Measurements from ENCODE around the gene FSD1.
"Not testable (repeated sequence)": the region's sequence is repeated elsewhere in the genome, so short reads cannot be mapped to it uniquely, and the experiment has no call there.

The FSD1 gene

DNA sequence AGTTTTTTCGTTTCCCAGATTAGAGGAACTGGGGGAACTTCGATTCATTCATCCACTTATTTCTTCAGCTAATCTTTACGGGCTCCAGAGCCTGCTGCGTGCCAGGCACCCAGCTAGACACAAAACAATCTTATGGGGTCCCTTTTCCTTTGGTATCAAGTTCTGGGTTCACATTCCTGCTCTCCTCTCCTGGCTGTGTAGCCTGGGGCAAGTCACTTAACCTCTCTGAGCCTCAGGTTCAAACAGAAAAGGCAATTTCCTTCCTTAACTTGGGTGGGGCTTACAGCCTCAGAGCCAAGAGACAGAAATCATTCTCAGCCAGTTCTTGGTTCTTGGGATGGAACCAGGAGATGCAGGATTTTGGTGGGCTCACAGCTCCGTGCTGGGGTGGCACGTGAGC, 19.4 kb upstream of the FSD1 start:
- DNase-seq (ENCODE audit: low read depth): no peak
- no peak overlapping the region for H3K4me3 ChIP-seq (replicated peaks; ENCODE audit: low read depth, low read length)
- TF ChIP-seq, protein P1, sequence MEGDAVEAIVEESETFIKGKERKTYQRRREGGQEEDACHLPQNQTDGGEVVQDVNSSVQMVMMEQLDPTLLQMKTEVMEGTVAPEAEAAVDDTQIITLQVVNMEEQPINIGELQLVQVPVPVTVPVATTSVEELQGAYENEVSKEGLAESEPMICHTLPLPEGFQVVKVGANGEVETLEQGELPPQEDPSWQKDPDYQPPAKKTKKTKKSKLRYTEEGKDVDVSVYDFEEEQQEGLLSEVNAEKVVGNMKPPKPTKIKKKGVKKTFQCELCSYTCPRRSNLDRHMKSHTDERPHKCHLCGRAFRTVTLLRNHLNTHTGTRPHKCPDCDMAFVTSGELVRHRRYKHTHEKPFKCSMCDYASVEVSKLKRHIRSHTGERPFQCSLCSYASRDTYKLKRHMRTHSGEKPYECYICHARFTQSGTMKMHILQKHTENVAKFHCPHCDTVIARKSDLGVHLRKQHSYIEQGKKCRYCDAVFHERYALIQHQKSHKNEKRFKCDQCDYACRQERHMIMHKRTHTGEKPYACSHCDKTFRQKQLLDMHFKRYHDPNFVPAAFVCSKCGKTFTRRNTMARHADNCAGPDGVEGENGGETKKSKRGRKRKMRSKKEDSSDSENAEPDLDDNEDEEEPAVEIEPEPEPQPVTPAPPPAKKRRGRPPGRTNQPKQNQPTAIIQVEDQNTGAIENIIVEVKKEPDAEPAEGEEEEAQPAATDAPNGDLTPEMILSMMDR (IDR thresholded peaks at IDR 0.05; ENCODE audit: low read length, missing control alignments): no peak

DNA sequence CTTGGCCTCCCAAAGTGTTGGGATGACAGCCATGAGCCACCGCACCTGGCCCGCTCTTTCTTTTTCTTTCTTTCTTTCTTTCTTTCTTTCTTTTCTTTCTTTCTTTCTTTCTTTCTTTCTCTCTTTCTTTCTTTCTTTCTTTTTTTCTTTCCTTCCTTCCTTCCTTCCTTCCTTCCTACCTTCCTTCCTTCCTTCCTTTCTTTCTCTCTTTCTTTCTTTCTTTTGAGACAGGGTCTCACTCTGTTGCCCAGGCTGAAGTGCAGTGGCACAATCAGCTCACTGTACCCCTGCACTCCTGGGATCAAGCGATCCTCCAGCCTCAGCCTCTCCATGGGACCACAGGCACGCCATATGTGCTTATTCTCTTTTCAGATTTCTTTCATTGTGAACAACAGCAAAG, 18.3 kb upstream of the FSD1 start:
- DNase-seq (ENCODE audit: low read depth): not testable (repeated sequence)

DNA sequence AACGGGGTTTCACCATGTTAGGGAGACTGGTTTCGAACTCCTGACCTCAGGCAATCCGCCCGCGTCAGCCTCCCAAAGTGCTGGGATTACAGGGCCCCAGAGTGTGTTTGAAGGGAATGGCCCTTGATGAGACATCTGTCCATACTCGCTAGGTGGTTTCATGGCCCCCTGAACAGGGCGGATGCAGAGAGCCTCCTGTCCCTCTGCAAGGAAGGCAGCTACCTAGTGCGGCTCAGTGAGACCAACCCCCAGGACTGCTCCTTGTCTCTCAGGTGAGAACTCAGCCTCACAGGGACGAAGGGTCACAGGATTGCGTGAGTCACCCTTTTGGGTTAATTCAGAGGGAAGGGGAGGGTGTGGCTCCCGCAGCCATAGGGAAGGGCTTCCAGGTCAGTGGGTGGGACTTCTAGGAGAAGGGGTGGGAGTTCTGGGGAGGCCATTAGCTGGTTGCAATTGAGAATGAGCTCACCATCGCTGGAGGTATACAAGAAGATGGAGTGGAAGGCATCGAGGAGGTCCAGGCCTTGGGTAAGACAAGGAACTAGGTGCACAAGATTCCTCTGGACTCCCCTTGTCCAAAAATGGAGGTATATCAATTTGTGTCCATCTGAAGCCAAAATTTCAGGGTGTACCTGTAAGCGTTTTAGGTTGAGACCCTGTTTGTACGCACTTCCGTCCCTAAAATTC, 16.2 kb upstream of the FSD1 start:
- no peak overlapping the region for H3K4me3 ChIP-seq (replicated peaks; ENCODE audit: low read depth, low read length)
- TF ChIP-seq, protein P1 (IDR thresholded peaks at IDR 0.05; ENCODE audit: low read length, missing control alignments): no peak
- DNase-seq (ENCODE audit: low read depth): no peak

More for the DNA sequence above, 18.3 kb upstream of the FSD1 start:
- not testable (repeated sequence) for H3K4me3 ChIP-seq (replicated peaks; ENCODE audit: low read depth, low read length)

DNA sequence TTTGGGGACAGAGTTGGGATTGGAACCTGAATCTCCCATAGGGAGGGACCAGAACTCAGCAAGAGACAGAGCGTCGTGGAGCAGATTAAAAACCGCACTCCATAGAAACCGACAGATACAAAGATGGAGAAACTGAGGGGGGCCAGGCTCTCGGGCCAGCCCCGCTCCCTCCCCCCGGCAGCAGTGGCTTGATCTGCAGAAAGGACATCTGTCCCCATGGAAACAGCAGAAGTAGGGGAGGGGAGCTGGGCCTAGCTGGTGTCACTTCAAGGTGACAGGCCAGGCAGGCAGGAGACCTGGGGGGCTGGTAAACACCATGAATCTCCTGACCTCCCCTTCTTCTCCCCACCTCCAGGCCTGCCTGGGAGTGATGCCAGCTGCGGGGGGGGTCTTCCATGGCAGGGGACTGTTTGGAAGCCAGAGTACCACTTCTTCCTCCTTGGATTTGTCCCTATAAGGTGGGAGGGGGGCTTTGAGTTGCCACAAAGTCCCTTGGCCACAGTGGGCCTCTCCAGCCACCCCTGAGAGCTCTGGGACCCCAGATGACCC, 13.1 kb upstream of the FSD1 start:
- DNase-seq (ENCODE audit: low read depth): no peak
- no peak overlapping the region for H3K4me3 ChIP-seq (replicated peaks; ENCODE audit: low read depth, low read length)
- TF ChIP-seq, protein P1 (IDR thresholded peaks at IDR 0.05; ENCODE audit: low read length, missing control alignments): no peak

DNA sequence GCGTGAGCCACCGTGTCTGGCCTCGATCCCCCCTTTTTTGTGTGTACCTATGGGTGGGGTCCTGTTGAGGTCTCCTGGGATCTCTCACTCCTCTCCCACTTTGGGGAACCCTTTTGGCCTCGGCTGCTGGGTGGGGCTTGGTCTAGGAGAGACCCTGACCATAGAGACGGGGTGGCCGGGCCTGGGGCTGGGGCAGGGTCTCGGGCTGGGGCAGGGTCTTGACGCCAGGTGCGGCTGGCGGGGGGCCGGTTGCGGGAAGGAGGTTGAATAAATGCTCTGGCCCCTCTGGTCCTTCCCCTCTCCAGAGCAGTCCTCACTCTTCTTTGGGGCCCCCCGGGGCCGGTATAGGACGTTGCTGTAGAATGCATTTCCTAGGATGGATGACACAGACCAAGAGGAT, 11.9 kb upstream of the FSD1 start:
- H3K4me3 ChIP-seq (replicated peaks; ENCODE audit: low read depth, low read length): no peak overlapping the region
- TF ChIP-seq, protein P1 (IDR thresholded peaks at IDR 0.05; ENCODE audit: low read length, missing control alignments): no peak
- no peak for DNase-seq (ENCODE audit: low read depth)

DNA sequence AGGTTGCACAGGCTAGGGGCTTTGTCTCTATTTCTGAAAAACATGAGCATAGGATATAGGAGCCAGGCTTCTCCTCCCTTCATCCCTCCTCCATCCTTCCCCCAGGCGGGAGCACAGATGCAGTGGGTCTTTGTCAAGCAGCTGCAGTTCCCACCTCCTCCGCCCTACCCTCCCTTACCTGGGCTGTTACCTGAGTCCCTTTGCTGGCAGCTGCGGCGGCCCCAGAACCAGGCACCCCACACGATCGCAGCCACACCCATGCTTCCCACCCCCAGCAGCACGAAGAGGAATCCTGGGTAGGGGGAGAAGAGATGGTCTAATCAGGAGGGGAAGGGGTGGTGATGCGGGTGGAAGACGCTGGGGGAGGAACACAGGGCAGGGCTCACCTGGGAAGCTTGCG, 10.0 kb upstream of the FSD1 start:
- H3K4me3 ChIP-seq (replicated peaks; ENCODE audit: low read depth, low read length): no peak overlapping the region
- DNase-seq (ENCODE audit: low read depth): no peak
- TF ChIP-seq, protein P1 (IDR thresholded peaks at IDR 0.05; ENCODE audit: low read length, missing control alignments): no peak

DNA sequence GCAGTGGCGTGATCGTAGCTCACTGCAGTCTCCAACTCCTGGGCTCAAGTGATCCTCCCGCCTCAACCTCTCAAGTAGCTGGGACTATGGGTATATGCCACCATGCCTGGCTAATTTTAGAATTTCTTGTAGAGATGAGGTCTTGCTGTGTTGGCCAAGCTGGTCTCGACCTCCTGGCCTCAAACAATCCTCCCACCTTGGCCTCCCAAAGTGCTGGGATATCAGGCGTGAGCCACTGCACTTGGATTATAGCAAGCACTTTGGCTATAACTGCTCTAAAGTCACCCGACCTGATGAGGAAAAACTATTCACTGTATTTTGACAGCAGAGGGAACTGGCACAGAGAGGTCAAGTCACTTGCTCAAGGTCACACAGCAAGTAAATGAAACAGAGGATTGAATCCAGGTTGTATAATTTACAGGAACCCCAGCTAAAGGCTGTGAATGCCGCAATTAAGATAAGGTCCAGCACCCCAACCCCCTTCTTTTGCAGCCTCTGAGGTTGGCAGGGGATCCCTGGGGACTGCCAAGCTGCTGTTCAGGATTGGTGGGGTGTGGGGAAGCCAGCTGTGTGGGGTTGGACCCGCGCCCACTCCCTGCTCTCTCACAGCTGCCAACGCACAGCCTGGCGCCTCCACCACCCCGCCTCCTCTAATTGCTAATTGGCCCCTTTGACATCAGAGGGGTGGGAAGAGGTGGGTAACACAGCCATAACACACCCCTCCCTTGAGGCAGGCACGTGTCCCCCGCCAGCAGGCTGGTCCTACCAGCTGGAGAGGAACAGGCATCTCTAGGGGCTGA, 8.2 kb upstream of the FSD1 start:
- no peak overlapping the region for H3K4me3 ChIP-seq (replicated peaks; ENCODE audit: low read depth, low read length)
- TF ChIP-seq, protein P1 (IDR thresholded peaks at IDR 0.05; ENCODE audit: low read length, missing control alignments): no peak
- no peak for DNase-seq (ENCODE audit: low read depth)
